Middle frontal gyrus (tissue), 1 donor: ENCODE results near the gene MEGF6.

Experiments used
- DNase-seq: peaks from one replicate; pipeline ENCODE4 v3.0.0-alpha.2; 2015; ENCODE audit warnings: low spot score; ENCODE audit errors: extremely low spot score

MEGF6 gene

GRCh38 chr1:3506943-3507342, 104.4 kb downstream of the MEGF6 start:
- no peak for DNase-seq

- no peak for DNase-seq
Observed at GRCh38 chr1:3506041-3506440, 105.3 kb downstream of the MEGF6 start.

GRCh38 chr1:3505161-3505560, 106.1 kb downstream of the MEGF6 start:
- no peak for DNase-seq

- no peak for DNase-seq
Observed at GRCh38 chr1:3504822-3505153, 106.5 kb downstream of the MEGF6 start.

GRCh38 chr1:3504151-3504821, 107.0 kb downstream of the MEGF6 start:
- DNase-seq: no peak

GRCh38 chr1:3503525-3503886, 107.8 kb downstream of the MEGF6 start:
- DNase-seq: no peak

- DNase-seq: no peak
Observed at GRCh38 chr1:3502641-3503524, 108.4 kb downstream of the MEGF6 start.

GRCh38 chr1:3501856-3502640, 109.3 kb downstream of the MEGF6 start:
- no peak for DNase-seq

GRCh38 chr1:3501437-3501836, 109.9 kb downstream of the MEGF6 start:
- DNase-seq: no peak

- no peak for DNase-seq
Observed at GRCh38 chr1:3500265-3500835, 111.0 kb downstream of the MEGF6 start.

- DNase-seq: no peak
Observed at GRCh38 chr1:3499611-3500010, 111.7 kb downstream of the MEGF6 start.

GRCh38 chr1:3498986-3499385, 112.3 kb downstream of the MEGF6 start:
- DNase-seq: no peak

- no peak for DNase-seq
Observed at GRCh38 chr1:3498246-3498930, 112.9 kb downstream of the MEGF6 start.

- DNase-seq: no peak
Observed at GRCh38 chr1:3497521-3497920, 113.8 kb downstream of the MEGF6 start.

- DNase-seq: no peak
Observed at GRCh38 chr1:3496916-3497315, 114.4 kb downstream of the MEGF6 start.

GRCh38 chr1:3495776-3496745, 115.2 kb downstream of the MEGF6 start:
- DNase-seq: no peak

- DNase-seq: no peak
Observed at GRCh38 chr1:3494321-3495308, 116.7 kb downstream of the MEGF6 start.

GRCh38 chr1:3492545-3493246, 118.6 kb downstream of the MEGF6 start:
- DNase-seq: no peak
